ENCODE measurements around the gene PTBP1. TPM values are rescaled to one million over a fixed set of nuclear protein-coding genes. Genes with fewer than 3 reads are reported as not detected.

PTBP1 gene
- total and polyA plus RNA-seq, 2 experiments from 2014 or later = 539 to 632 TPM

GRCh38 chr19:757811-758668, 39.2 kb upstream of the PTBP1 start (continued):
- TF ChIP-seq ETS1 (IDR thresholded peaks at IDR 0.05) (no peak), CREB1 (CRISPR knock-in tag; IDR thresholded peaks at IDR 0.05; ENCODE audit: low read depth) (no peak), EZH2 (IDR thresholded peaks at IDR 0.05; ENCODE audit: low read depth, unreplicated experiment) (no peak)
- TF ChIP-seq, protein P1, sequence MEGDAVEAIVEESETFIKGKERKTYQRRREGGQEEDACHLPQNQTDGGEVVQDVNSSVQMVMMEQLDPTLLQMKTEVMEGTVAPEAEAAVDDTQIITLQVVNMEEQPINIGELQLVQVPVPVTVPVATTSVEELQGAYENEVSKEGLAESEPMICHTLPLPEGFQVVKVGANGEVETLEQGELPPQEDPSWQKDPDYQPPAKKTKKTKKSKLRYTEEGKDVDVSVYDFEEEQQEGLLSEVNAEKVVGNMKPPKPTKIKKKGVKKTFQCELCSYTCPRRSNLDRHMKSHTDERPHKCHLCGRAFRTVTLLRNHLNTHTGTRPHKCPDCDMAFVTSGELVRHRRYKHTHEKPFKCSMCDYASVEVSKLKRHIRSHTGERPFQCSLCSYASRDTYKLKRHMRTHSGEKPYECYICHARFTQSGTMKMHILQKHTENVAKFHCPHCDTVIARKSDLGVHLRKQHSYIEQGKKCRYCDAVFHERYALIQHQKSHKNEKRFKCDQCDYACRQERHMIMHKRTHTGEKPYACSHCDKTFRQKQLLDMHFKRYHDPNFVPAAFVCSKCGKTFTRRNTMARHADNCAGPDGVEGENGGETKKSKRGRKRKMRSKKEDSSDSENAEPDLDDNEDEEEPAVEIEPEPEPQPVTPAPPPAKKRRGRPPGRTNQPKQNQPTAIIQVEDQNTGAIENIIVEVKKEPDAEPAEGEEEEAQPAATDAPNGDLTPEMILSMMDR (conservative IDR thresholded peaks at IDR 0.05; ENCODE audit: low read depth in 2 of 2) = no peak

DNA sequence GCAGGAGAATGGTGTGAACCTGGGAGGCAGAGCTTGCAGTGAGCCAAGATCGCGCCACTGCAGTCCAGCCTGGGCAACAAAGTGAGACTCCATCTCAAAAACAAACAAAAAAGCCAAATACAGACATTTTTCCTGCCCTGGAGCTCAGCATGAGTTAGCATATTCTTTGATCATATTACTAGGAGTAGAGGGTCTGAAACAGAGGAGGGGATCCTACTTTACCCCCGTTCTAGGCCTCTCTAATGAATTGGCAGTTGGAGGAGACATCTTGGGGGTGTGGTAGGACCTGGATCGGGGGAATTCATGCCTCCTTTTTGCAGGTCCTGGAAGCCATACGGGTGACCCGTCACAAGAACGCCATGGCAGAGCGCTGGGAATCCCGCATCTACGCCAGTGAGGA, 34.1 kb upstream of the PTBP1 start:
- H3K27me3 ChIP-seq (ENCODE audit: insufficient read depth) = no peaks in the 10 kb centered on the region
- Mint-ChIP-seq H3K9me3 (peaks cover 20% of the 10 kb centered on the region), H3K36me3 (ENCODE audit: low read depth) (peaks cover 4% of the 10 kb centered on the region; the same call in 2 of the 3 replicates), H3K4me1 (no peaks in the 10 kb centered on the region; the same call in 2 of the 3 replicates), H3K27me3 (ENCODE audit: insufficient read depth, low read depth, poor library complexity) (peaks cover 11% of the 10 kb centered on the region), H3K27ac (no peak overlapping the region), H3K4me3 (no peak overlapping the region)
- no peaks in the 10 kb centered on the region for H3K79me2 ChIP-seq (replicated peaks; ENCODE audit: insufficient read depth)
- no peaks in the 10 kb centered on the region for H3K4me1 ChIP-seq (ENCODE audit: insufficient read depth)
- H3F3A ChIP-seq (replicated peaks; ENCODE audit: low read depth) = no peaks in the 10 kb centered on the region
- no peak for DNase-seq (ENCODE audit: low spot score)
- no peak overlapping the region for H2AFZ ChIP-seq
- H3K4me3 ChIP-seq = no peak overlapping the region
- H4K20me1 ChIP-seq (replicated peaks; ENCODE audit: insufficient read depth) = no peaks in the 10 kb centered on the region
- no peak for ATAC-seq
- no peaks in the 10 kb centered on the region for H3K9me2 ChIP-seq (ENCODE audit: insufficient read depth)
- no peaks in the 10 kb centered on the region for H3K36me3 ChIP-seq (ENCODE audit: insufficient read depth)
- H3K27ac ChIP-seq (ENCODE audit: low read depth) = no peak overlapping the region
- no peak overlapping the region for H3K4me2 ChIP-seq
- TF ChIP-seq POLR2AphosphoS5 (IDR thresholded peaks at IDR 0.05; ENCODE audit: low read depth) = no peak
- TF ChIP-seq NANOG (IDR thresholded peaks at IDR 0.05; ENCODE audit: borderline replicate concordance) = no peak
- TF ChIP-seq ZNF331 (CRISPR knock-in tag; IDR thresholded peaks at IDR 0.05; ENCODE audit: low read depth) = no peak
- no peak for TF ChIP-seq EZH2 (IDR thresholded peaks at IDR 0.05; ENCODE audit: low read depth, unreplicated experiment)
- no peak for TF ChIP-seq EZH2phosphoT487 (IDR thresholded peaks at IDR 0.05; ENCODE audit: unreplicated experiment)
- TF ChIP-seq CREB1 (CRISPR knock-in tag; IDR thresholded peaks at IDR 0.05; ENCODE audit: low read depth) = no peak
- TF ChIP-seq, protein P1 (conservative IDR thresholded peaks at IDR 0.05; ENCODE audit: low read depth in 2 of 2) = no peak
- TF ChIP-seq ZNF114 (CRISPR knock-in tag; IDR thresholded peaks at IDR 0.05) = no peak
- TF ChIP-seq ETS1 (IDR thresholded peaks at IDR 0.05) = no peak
- TF ChIP-seq, protein P2, sequence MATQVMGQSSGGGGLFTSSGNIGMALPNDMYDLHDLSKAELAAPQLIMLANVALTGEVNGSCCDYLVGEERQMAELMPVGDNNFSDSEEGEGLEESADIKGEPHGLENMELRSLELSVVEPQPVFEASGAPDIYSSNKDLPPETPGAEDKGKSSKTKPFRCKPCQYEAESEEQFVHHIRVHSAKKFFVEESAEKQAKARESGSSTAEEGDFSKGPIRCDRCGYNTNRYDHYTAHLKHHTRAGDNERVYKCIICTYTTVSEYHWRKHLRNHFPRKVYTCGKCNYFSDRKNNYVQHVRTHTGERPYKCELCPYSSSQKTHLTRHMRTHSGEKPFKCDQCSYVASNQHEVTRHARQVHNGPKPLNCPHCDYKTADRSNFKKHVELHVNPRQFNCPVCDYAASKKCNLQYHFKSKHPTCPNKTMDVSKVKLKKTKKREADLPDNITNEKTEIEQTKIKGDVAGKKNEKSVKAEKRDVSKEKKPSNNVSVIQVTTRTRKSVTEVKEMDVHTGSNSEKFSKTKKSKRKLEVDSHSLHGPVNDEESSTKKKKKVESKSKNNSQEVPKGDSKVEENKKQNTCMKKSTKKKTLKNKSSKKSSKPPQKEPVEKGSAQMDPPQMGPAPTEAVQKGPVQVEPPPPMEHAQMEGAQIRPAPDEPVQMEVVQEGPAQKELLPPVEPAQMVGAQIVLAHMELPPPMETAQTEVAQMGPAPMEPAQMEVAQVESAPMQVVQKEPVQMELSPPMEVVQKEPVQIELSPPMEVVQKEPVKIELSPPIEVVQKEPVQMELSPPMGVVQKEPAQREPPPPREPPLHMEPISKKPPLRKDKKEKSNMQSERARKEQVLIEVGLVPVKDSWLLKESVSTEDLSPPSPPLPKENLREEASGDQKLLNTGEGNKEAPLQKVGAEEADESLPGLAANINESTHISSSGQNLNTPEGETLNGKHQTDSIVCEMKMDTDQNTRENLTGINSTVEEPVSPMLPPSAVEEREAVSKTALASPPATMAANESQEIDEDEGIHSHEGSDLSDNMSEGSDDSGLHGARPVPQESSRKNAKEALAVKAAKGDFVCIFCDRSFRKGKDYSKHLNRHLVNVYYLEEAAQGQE (IDR thresholded peaks at IDR 0.05; ENCODE audit: unreplicated experiment) = no peak
- TF ChIP-seq JUNB (IDR thresholded peaks at IDR 0.05; ENCODE audit: unreplicated experiment) = no peak
